GM19025 (cell line): ENCODE data around the gene INPP5A.
"Not testable (repeated sequence)": the region's sequence is repeated elsewhere in the genome, so short reads cannot be mapped to it uniquely, and the experiment has no call there.

Source experiments
- ATAC-seq: cut with Tn5 transposase; IDR thresholded peaks from one replicate; pipeline ENCODE4 v1.9.1; 2021; ENCODE audit warnings: mild to moderate bottlenecking, low read depth, moderate library complexity; ENCODE audit not compliant: unreplicated experiment

Gene INPP5A

GRCh38 chr10:132537684-132538001 is at the start of gene INPP5A:
INPP5A (plus strand) TSS chr10:132537787; CDS start chr10:132538097, 310 bp downstream.
- ATAC-seq: no peak

GRCh38 chr10:132488231-132488821 is 49.3 kb upstream of the INPP5A start:
- ATAC-seq: no peak

- ATAC-seq: no peak
These were observed 48.4 kb upstream of the INPP5A start for GRCh38 chr10:132489053-132489703.

- ATAC-seq: no peak
These were observed 47.7 kb upstream of the INPP5A start for GRCh38 chr10:132489704-132490534.

- not testable (repeated sequence) for ATAC-seq
These were observed 46.1 kb upstream of the INPP5A start for GRCh38 chr10:132491534-132491933.

- no peak for ATAC-seq
These were observed 45.1 kb upstream of the INPP5A start for GRCh38 chr10:132492323-132493025.

- no peak for ATAC-seq
These were observed 44.3 kb upstream of the INPP5A start for GRCh38 chr10:132493246-132493755.

GRCh38 chr10:132493756-132494290 is 43.8 kb upstream of the INPP5A start:
- no peak for ATAC-seq

GRCh38 chr10:132494866-132495630 is 42.5 kb upstream of the INPP5A start:
- no peak for ATAC-seq

GRCh38 chr10:132496360-132497062 is 41.1 kb upstream of the INPP5A start:
- no peak for ATAC-seq

- ATAC-seq: no peak
These were observed 40.4 kb upstream of the INPP5A start for GRCh38 chr10:132497063-132497680.

GRCh38 chr10:132497861-132498561 is 39.6 kb upstream of the INPP5A start:
- ATAC-seq: no peak

- no peak for ATAC-seq
These were observed 38.8 kb upstream of the INPP5A start for GRCh38 chr10:132498562-132499366.

- no peak for ATAC-seq
These were observed 38.3 kb upstream of the INPP5A start for GRCh38 chr10:132499367-132499685.

- no peak for ATAC-seq
These were observed 36.7 kb upstream of the INPP5A start for GRCh38 chr10:132500781-132501415.

GRCh38 chr10:132502544-132503300 is 34.9 kb upstream of the INPP5A start:
- no peak for ATAC-seq
